Lower lobe of right lung (tissue), 2 donors: ENCODE data around the gene ADCY5. TPM values are rescaled to one million over a fixed set of nuclear protein-coding genes. Genes with fewer than 3 reads are reported as not detected.

Source experiments
- ATAC-seq, 2 donors: fragments of 200-7000 bp; cut with Tn5 transposase; one replicate each; pipeline ENCODE4 v1.9.1; 2020 to 2022; ENCODE audit warnings: mild to moderate bottlenecking in 2 of 2, moderate library complexity in 2 of 2
- DNase-seq: peaks from one replicate; pipeline ENCODE4 v3.0.0-alpha.2; 2020
- H3K27ac ChIP-seq: fragments of 200-600 bp; one replicate; pipeline ENCODE4 v1.8.0; 2022
- H3K27me3 ChIP-seq: fragments of 200-600 bp; one replicate; pipeline ENCODE4 v1.8.0; 2022; ENCODE audit warnings: low read depth
- H3K36me3 ChIP-seq: fragments of 200-600 bp; one replicate; pipeline ENCODE4 v1.8.0; 2022; ENCODE audit warnings: mild to moderate bottlenecking
- H3K4me1 ChIP-seq: fragments of 200-600 bp; one replicate; pipeline ENCODE4 v1.8.0; 2022
- H3K4me3 ChIP-seq: fragments of 200-600 bp; one replicate; pipeline ENCODE4 v1.8.0; 2022; ENCODE audit warnings: mild to moderate bottlenecking
- H3K9me3 ChIP-seq: fragments of 200-600 bp; one replicate; pipeline ENCODE4 v1.8.0; 2022
- intact Hi-C: fragments of 100-400 bp; cut with DNase I; formaldehyde crosslinking; loops from one replicate; pipeline ENCODE4 v1.11.0; 2022
- total RNA-seq: library from RNA; stranded (reverse); fragmentation: NEBNext Ultra II Directional; extraction: Animal tissue kit (Norgen Biotek cat#: 25700); gene quantifications from one replicate; pipeline ENCODE4 v1.2.1, GENCODE V29; 2021
- TF ChIP-seq, protein P1 (sequence below): fragments of 200-600 bp; IDR thresholded peaks from one replicate; pipeline ENCODE4 v1.8.0; 2022; ENCODE audit warnings: antibody characterized with exemption, mild to moderate bottlenecking
- donor health status: DM: no; HTN: yes; CAD: no; lungs with severe emphysema.

Gene ADCY5
- total RNA-seq, 1 donor from 2014 or later, result 5.6 TPM

DNA sequence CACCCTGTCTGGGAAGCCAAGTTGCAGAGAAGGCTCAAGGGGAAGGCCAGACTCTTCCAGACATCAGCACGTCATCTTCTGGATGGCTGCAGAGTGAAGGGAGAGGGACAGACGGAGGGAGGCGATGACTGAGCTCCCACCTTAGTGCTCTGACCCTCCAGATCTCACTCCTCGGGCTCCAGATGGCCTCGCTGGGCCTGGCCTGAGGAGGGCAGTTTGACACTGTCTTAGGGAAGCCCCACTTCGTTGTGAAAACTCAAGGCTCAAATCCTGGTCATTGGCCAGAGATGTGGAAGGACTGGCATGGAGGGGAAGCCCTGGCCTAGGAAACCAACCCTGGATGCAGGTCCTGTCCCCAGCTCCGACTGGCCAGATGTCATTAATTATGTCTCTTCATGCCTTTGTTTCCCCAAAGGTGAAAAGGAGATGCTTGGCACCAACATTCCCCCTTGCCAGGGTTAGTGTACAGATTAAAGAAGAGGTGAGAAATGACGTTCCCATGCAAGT is 70.4 kb downstream of the ADCY5 start:
- Histone ChIP-seq H3K27ac (no peak overlapping the region), H3K27me3 (no peaks in the 10 kb centered on the region), H3K9me3 (no peaks in the 10 kb centered on the region), H3K4me3 (no peak overlapping the region), H3K4me1 (peaks cover under 1% of the 10 kb centered on the region), H3K36me3 (no peaks in the 10 kb centered on the region)
- intact Hi-C loops, result no loop called here
- no peak for ATAC-seq
- no peak for DNase-seq
- TF ChIP-seq, protein P1, sequence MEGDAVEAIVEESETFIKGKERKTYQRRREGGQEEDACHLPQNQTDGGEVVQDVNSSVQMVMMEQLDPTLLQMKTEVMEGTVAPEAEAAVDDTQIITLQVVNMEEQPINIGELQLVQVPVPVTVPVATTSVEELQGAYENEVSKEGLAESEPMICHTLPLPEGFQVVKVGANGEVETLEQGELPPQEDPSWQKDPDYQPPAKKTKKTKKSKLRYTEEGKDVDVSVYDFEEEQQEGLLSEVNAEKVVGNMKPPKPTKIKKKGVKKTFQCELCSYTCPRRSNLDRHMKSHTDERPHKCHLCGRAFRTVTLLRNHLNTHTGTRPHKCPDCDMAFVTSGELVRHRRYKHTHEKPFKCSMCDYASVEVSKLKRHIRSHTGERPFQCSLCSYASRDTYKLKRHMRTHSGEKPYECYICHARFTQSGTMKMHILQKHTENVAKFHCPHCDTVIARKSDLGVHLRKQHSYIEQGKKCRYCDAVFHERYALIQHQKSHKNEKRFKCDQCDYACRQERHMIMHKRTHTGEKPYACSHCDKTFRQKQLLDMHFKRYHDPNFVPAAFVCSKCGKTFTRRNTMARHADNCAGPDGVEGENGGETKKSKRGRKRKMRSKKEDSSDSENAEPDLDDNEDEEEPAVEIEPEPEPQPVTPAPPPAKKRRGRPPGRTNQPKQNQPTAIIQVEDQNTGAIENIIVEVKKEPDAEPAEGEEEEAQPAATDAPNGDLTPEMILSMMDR, result no peak

DNA sequence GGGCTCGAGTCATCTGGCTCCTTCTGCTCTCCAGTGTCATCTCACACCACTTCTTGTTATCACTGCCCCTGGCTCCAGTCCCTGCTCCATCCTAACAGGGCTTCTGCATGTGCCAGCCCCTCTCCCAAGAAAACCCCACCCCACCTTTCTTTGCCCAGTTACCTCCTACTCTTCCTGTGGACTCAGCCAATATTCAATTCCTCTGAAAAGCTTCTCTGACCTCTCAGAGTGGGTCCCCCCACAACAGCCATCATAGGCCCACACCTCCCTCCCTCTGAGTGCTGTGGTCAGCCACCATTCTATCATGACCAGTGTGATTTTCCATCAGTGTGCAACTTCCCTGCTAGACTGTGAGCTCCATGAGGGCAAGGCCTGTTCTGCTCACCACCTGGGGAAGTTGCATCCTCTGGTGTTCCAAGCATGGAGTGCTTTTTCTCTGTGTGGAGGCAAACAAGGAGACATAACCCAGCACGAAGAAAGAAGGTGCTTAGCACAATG is 71.6 kb downstream of the ADCY5 start:
- Histone ChIP-seq H3K9me3 (no peaks in the 10 kb centered on the region), H3K36me3 (no peaks in the 10 kb centered on the region), H3K27ac (no peak overlapping the region), H3K27me3 (no peaks in the 10 kb centered on the region), H3K4me1 (peaks cover 11% of the 10 kb centered on the region), H3K4me3 (no peak overlapping the region)
- intact Hi-C loops, result no loop called here
- no peak for DNase-seq
- TF ChIP-seq, protein P1, result no peak
- no peak for ATAC-seq

DNA sequence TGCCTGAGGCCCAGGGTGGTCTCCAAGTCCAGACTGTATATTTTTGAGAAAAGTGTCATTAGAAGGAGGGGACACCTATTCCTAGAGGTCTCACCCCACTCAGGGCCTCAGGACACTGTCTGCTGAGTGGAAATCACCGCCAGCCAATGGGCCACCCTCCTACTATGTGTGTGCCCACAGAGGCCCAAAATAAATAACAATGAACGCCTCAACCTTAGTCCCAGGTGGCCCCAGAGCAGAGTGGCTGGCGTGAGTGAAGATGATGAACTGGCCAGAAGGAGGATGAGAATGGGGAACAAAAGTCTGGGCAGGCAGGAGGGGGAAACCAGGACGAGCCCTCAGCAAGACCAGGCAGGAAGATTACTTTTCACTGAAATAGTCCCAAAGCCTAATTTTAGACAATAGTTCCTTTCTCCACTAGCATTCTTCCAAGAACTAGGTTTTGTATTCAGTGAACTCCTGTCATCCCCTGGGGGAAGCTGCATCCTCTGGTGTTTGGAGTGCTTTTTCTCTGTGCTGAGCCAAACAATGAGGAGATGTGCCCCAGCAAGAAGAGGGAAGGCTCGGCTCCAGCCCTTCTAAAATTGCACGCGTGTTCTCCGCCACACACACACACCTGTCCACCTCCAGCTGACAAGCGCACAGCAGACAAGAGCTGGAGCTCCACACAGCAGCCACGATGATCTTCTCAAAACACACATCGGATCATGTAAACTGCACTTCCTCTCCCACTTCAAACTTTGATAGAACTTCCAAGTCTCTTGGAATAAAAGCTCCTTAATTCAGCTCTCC is 72.2 kb downstream of the ADCY5 start:
- no peaks in the 10 kb centered on the region for H3K36me3 ChIP-seq
- intact Hi-C loops, result no loop called here
- H3K9me3 ChIP-seq, result no peaks in the 10 kb centered on the region
- ATAC-seq (no peak), DNase-seq (no peak)
- peaks cover 11% of the 10 kb centered on the region for H3K4me1 ChIP-seq
- no peaks in the 10 kb centered on the region for H3K27me3 ChIP-seq
- no peak overlapping the region for H3K4me3 ChIP-seq
- TF ChIP-seq, protein P1, result no peak
- no peak overlapping the region for H3K27ac ChIP-seq

DNA sequence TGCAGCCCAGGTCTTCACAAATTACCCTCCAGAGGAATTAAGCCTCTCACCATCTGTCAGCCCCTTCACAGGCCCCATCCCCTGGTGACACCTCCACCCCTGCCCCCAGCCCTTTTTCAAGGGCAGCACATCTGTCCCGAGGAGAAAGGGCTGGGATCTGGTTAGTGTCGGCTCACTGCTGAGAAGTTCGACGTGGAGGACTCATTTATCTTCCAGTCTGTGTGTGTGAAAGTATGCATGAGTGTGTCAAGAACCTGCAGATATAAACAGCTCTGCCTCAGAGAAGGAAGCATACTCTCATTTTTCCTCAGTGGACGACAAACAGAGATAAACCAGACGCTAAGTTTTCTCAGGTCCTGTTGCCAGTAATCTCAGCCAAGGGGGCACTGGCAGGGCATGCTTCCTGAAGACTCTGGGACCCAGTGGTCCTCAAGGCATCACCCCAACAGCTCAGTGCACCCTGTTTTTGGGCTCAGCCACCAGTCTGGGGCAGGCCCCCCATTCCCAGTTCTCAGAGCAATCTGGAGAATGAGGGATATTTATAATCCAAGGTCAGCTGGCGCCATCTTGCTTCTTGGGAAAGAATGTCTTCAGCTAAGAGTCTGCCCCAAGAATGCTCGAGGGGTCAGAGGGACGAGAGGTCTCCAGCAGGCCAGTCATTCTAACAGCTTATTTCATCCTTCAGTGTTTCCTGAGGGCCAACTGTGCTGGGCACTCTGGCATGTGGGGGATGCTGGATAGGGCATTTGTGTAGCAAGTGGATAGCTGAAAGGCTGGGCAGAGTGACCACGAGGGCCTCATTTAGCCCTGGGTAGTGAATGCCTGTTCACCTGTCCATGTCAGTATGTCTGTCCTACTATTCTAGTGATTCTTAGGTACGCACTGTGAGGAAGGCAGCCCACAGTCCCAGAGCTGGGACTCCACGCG is 73.6 kb downstream of the ADCY5 start:
- intact Hi-C loops, result no loop called here
- DNase-seq, result no peak
- TF ChIP-seq, protein P1, result no peak
- H3K36me3 ChIP-seq, result no peaks in the 10 kb centered on the region
- no peaks in the 10 kb centered on the region for H3K27me3 ChIP-seq
- no peaks in the 10 kb centered on the region for H3K9me3 ChIP-seq
- no peak overlapping the region for H3K27ac ChIP-seq
- no peak for ATAC-seq
- H3K4me3 ChIP-seq, result no peak overlapping the region
- peaks cover 11% of the 10 kb centered on the region for H3K4me1 ChIP-seq

DNA sequence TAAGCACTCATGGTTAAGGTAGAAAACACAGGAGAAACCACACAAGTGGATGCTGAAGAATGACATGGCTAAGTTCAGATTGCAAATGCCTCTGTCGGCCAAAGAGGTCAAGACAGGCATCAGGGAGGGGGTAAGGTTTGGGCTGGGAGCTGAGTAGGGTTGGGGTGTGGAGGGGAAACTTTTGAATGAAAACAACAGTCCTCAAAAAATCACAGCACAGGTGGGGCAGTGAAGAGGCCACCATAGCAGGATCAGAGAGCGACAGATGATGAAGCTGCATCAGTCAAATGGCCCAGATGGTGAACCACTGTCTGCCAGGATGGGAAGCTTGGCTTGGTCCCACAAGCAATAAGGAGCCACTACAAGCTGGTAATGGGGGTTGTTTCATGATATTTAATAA is 74.9 kb downstream of the ADCY5 start:
- Histone ChIP-seq H3K27me3 (no peaks in the 10 kb centered on the region), H3K4me3 (no peak overlapping the region), H3K4me1 (peaks cover 11% of the 10 kb centered on the region), H3K36me3 (no peaks in the 10 kb centered on the region), H3K9me3 (no peaks in the 10 kb centered on the region), H3K27ac (no peak overlapping the region)
- ATAC-seq (no peak), DNase-seq (no peak)
- intact Hi-C loops, result no loop called here
- TF ChIP-seq, protein P1, result no peak
